Fibroblast of the conjunctiva (primary cell): Measurements from ENCODE around the gene HUNK.

Source experiments
- DNase-seq: peaks from one replicate; pipeline ENCODE4 v3.0.0-alpha.2; 2010; ENCODE audit warnings: low read depth

The HUNK gene

GRCh38 chr21:31896019-31896418 lies 23.2 kb downstream of the HUNK start:
- DNase-seq = no peak

GRCh38 chr21:31897311-31897710 lies 24.5 kb downstream of the HUNK start:
- DNase-seq = no peak

- DNase-seq = no peak
These were observed 26.3 kb downstream of the HUNK start for GRCh38 chr21:31898933-31899630.

- no peak for DNase-seq
These were observed 27.5 kb downstream of the HUNK start for GRCh38 chr21:31900121-31900895.

- DNase-seq = no peak
These were observed 28.5 kb downstream of the HUNK start for GRCh38 chr21:31901315-31901714.

GRCh38 chr21:31902438-31902837 lies 29.6 kb downstream of the HUNK start:
- DNase-seq = no peak

GRCh38 chr21:31903896-31904295 lies 31.1 kb downstream of the HUNK start:
- no peak for DNase-seq

GRCh38 chr21:31905503-31906451 lies 33.0 kb downstream of the HUNK start:
- DNase-seq = no peak

GRCh38 chr21:31908106-31909031 lies 35.5 kb downstream of the HUNK start:
- DNase-seq = peak; percentile 13

- DNase-seq = no peak
These were observed 36.6 kb downstream of the HUNK start for GRCh38 chr21:31909153-31910073.

- DNase-seq = no peak
These were observed 37.3 kb downstream of the HUNK start for GRCh38 chr21:31910074-31910470.

GRCh38 chr21:31911138-31911907 lies 38.5 kb downstream of the HUNK start:
- no peak for DNase-seq

- no peak for DNase-seq
These were observed 39.7 kb downstream of the HUNK start for GRCh38 chr21:31912501-31912900.

- no peak for DNase-seq
These were observed 40.4 kb downstream of the HUNK start for GRCh38 chr21:31913182-31913608.

- no peak for DNase-seq
These were observed 41.7 kb downstream of the HUNK start for GRCh38 chr21:31914472-31914871.

GRCh38 chr21:31915566-31915965 lies 42.7 kb downstream of the HUNK start:
- DNase-seq = no peak

- DNase-seq = no peak
These were observed 44.3 kb downstream of the HUNK start for GRCh38 chr21:31917108-31917507.

- DNase-seq = no peak
These were observed 45.5 kb downstream of the HUNK start for GRCh38 chr21:31918250-31918775.

GRCh38 chr21:31920275-31920674 lies 47.5 kb downstream of the HUNK start:
- no peak for DNase-seq
